Loucy (cell line): Measurements from ENCODE around the gene RB1.

Source experiments
- H2AFZ ChIP-seq: fragments of 200-600 bp; sonication (generic); 2 replicates; pipeline ENCODE4 v1.6.0; 2016; ENCODE audit warnings: antibody characterized with exemption, mild to moderate bottlenecking, low read length, moderate library complexity
- H3F3A ChIP-seq: fragments of 200-600 bp; 2 replicates; pipeline ENCODE4 v1.6.0; 2016; ENCODE audit warnings: antibody characterized with exemption, low read depth, mild to moderate bottlenecking
- H3K27me3 ChIP-seq: fragments of 200-600 bp; sonication (generic); 2 replicates; pipeline ENCODE4 v1.6.1; 2014; ENCODE audit warnings: low read length, mild to moderate bottlenecking; ENCODE audit not compliant: insufficient read depth, poor library complexity, severe bottlenecking
- H3K36me3 ChIP-seq: fragments of 200-600 bp; sonication (generic); 2 replicates; pipeline ENCODE4 v1.6.1; 2016; ENCODE audit warnings: low read length; ENCODE audit not compliant: insufficient read depth
- H3K4me1 ChIP-seq: fragments of 200-600 bp; sonication (generic); 2 replicates; pipeline ENCODE4 v1.5.1; 2014; ENCODE audit warnings: low read length, mild to moderate bottlenecking; ENCODE audit not compliant: insufficient read depth, poor library complexity, severe bottlenecking
- H3K4me2 ChIP-seq: fragments of 200-600 bp; sonication (generic); 2 replicates; pipeline ENCODE4 v1.6.0; 2014; ENCODE audit warnings: antibody characterized with exemption, low read length, low read depth, mild to moderate bottlenecking; ENCODE audit not compliant: poor library complexity, severe bottlenecking
- H3K4me3 ChIP-seq: fragments of 200-600 bp; sonication (generic); 2 replicates; pipeline ENCODE4 v1.5.1; 2014; ENCODE audit warnings: low read length, mild to moderate bottlenecking, mixed read lengths; ENCODE audit not compliant: poor library complexity, severe bottlenecking
- H3K79me2 ChIP-seq: fragments of 200-600 bp; sonication (generic); 2 replicates; pipeline ENCODE4 v1.6.1; 2014; ENCODE audit warnings: low read length; ENCODE audit not compliant: insufficient read depth
- H3K9ac ChIP-seq: fragments of 200-600 bp; sonication (generic); 2 replicates; pipeline ENCODE4 v1.6.0; 2014; ENCODE audit warnings: mild to moderate bottlenecking, low read depth, low read length, moderate library complexity; ENCODE audit not compliant: poor library complexity, severe bottlenecking
- H3K9me2 ChIP-seq: fragments of 200-600 bp; sonication (generic); replicated peaks from 2 replicates; pipeline ENCODE4 v1.6.1; 2016; ENCODE audit warnings: low read depth, low read length, mixed read lengths
- H3K9me3 ChIP-seq: fragments of 200-600 bp; sonication (generic); 2 replicates; pipeline ENCODE4 v1.6.1; 2014; ENCODE audit warnings: mild to moderate bottlenecking, antibody characterized with exemption, low read length, low read depth; ENCODE audit not compliant: insufficient read depth
- H4K20me1 ChIP-seq: fragments of 200-600 bp; sonication (generic); 2 replicates; pipeline ENCODE4 v1.6.0; 2014; ENCODE audit warnings: antibody characterized with exemption, low read length, mild to moderate bottlenecking; ENCODE audit not compliant: insufficient read depth, poor library complexity, severe bottlenecking
- CTCF ChIP-seq: fragments of 200-600 bp; sonication (generic); conservative IDR thresholded peaks from 2 replicates; pipeline ENCODE4 v1.5.1; 2014; ENCODE audit warnings: mild to moderate bottlenecking, antibody characterized with exemption, low read length
- EZH2phosphoT487 ChIP-seq: fragments of 200-600 bp; IDR thresholded peaks from 2 replicates; pipeline ENCODE4 v1.6.1; 2018; ENCODE audit warnings: antibody characterized with exemption, mild to moderate bottlenecking, moderate library complexity, borderline replicate concordance

RB1 gene

GRCh38 chr13:48437371-48437770 lies 133.8 kb downstream of the RB1 start:
- Histone ChIP-seq H2AFZ (no peak overlapping the region), H3K9me2 (no peaks in the 10 kb centered on the region), H3K9ac (peak overlapping the region; percentile 47), H3K9me3 (no peaks in the 10 kb centered on the region), H3K27me3 (no peaks in the 10 kb centered on the region), H3K36me3 (no peaks in the 10 kb centered on the region), H3K4me1 (peaks cover 35% of the 10 kb centered on the region), H3F3A (0 out of 2 replicates have a peak, but pooled peaks cover 1% of the 10 kb centered on the region), H3K4me2 (no peak overlapping the region), H3K4me3 (no peak overlapping the region), H3K79me2 (peaks cover 45% of the 10 kb centered on the region), H4K20me1 (no peaks in the 10 kb centered on the region)
- TF ChIP-seq CTCF (no peak), EZH2phosphoT487 (no peak)

DNA sequence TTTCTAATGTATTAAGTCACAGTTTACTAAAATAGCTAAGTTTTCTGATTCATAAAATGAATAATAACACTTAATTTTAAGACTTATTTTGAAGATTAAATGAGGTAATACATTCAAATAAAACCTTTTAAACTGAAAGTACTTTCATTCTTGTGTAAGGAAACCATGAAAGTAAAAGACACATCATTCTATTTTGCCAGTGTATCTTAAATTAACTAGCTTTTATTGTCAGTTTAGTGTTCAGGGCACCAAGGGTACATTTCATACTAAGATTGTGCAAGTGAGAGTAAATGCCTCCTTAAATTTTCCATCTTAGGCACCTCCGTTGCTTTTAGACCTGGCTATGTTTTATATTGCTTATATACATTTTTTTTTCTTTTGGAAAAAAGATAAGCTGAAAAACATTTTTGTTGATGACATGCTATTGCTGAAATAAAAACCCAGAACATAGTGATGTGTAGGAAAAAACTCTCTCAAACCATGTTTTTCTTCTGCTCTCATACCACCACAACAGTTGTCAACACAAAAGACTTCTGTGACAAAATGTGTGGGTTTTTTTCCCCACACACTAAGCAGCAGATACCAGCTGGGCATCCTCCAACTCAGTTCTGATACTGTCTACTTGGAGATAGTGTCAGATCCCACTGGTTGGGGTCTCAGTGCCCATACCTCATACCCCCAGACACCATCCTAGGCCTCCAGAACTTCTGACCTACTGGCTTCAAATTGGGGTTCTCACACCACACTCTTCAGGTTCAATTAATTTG lies 140.1 kb downstream of the RB1 start:
- no peaks in the 10 kb centered on the region for H3K9me3 ChIP-seq
- no peaks in the 10 kb centered on the region for H4K20me1 ChIP-seq
- peaks cover 33% of the 10 kb centered on the region for H3K4me1 ChIP-seq
- peaks cover 18% of the 10 kb centered on the region; the same call in 1 of the 2 replicates for H3K79me2 ChIP-seq
- H3K4me3 ChIP-seq: peak overlapping the region; percentile 15
- H3K27me3 ChIP-seq: no peaks in the 10 kb centered on the region
- H3K9ac ChIP-seq: no peak overlapping the region
- TF ChIP-seq CTCF (no peak), EZH2phosphoT487 (no peak)
- no peak overlapping the region for H2AFZ ChIP-seq
- no peaks in the 10 kb centered on the region for H3K36me3 ChIP-seq
- H3K9me2 ChIP-seq: no peaks in the 10 kb centered on the region
- peak overlapping the region; percentile 29 for H3K4me2 ChIP-seq
- H3F3A ChIP-seq: peaks cover 6% of the 10 kb centered on the region; the same call in 1 of the 2 replicates

DNA sequence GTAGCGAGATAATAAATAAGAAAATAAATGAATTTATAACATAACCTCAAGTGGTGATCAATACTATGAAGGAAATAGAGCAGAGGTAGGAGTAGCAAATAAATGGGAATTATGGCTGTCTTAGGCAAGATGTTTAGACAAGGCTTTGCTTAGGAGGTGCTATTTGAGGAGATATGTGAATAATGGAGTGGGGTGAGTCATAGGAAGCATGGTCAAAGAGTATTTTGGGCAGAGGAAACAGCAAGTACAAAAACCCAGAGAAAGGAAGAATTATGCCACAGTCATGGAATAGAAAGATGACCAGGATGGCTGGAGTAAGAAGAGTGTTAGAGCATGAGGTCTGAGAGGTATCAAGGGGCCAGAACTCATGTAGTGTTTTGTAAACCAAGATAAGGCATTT lies 142.9 kb downstream of the RB1 start:
- TF ChIP-seq CTCF (no peak), EZH2phosphoT487 (no peak)
- H2AFZ ChIP-seq: no peak overlapping the region
- peaks cover 4% of the 10 kb centered on the region for H3K36me3 ChIP-seq
- peaks cover 37% of the 10 kb centered on the region for H3K4me1 ChIP-seq
- H3K9me2 ChIP-seq: no peaks in the 10 kb centered on the region
- peak overlapping the region; percentile 34 for H3K4me2 ChIP-seq
- peaks cover 8% of the 10 kb centered on the region; the same call in 1 of the 2 replicates for H3F3A ChIP-seq
- peaks cover 29% of the 10 kb centered on the region for H3K79me2 ChIP-seq
- H3K4me3 ChIP-seq: no peak overlapping the region
- H3K9me3 ChIP-seq: peaks cover 10% of the 10 kb centered on the region; the same call in 1 of the 2 replicates
- no peaks in the 10 kb centered on the region for H3K27me3 ChIP-seq
- H4K20me1 ChIP-seq: no peaks in the 10 kb centered on the region
- no peak overlapping the region for H3K9ac ChIP-seq
